K562 (cell line): ENCODE data around the gene MPDU1. TPM values are rescaled to one million over a fixed set of nuclear protein-coding genes. Genes with fewer than 3 reads are reported as not detected.

ENCODE experiments used
- ATAC-seq: fragments of 200-7000 bp; cut with Tn5 transposase; 3 replicates; pipeline ENCODE4 v1.9.1; 2020; ENCODE audit warnings: moderate library complexity
- BruUV-seq: library from RNA; stranded (reverse); fragments of 400-500 nt; replicated peaks from 2 replicates; lab custom pipeline; 2021; lab: Mats Ljungman, UMichigan
- CTCF ChIA-PET: fragments of 300-600 bp; formaldehyde crosslinking; extraction: SDS; loops from one replicate; lab custom pipeline; 2021; ENCODE audit warnings: low intra/inter-chr PET ratio; lab: Yijun Ruan, JAX
- POLR2A ChIA-PET: fragments of 300-600, 350-650 bp; sonication (Branson Sonifier 250); formaldehyde crosslinking; extraction: SDS; loops from one replicate; lab custom pipeline; 2021; ENCODE audit warnings: antibody characterized with exemption, inconsistent platforms; lab: Yijun Ruan, JAX
- DNase-seq, 4 experiments: peaks; one replicate each; pipeline versions ENCODE4 v3.0.0 to v3.0.0-alpha.2; 2011 to 2018; ENCODE audit warnings: low spot score in 3 of 4, mixed read lengths in 3 of 4; ENCODE audit errors: extremely low read depth in 1 of 4
- FAIRE-seq: peaks from 2 replicates; lab custom pipeline; 2011; peaks lifted over from hg19 to GRCh38; lab: Jason Lieb, UNC
- H2AFZ ChIP-seq: 2 replicates; pipeline ENCODE4 v1.6.0; 2011; ENCODE audit warnings: low read depth, low read length, control low read depth, inconsistent platforms
- H3K27ac ChIP-seq: fragments of 200-600 bp; 3 replicates; pipeline ENCODE4 v1.8.0; 2011; ENCODE audit warnings: low read depth, mild to moderate bottlenecking, control low read depth, inconsistent platforms, low read length, moderate library complexity, mixed read lengths; ENCODE audit errors: extremely low read depth
- H3K27me3 ChIP-seq, 2 experiments: fragments of 300-600 bp in 1 of 2; 2 replicates in 1 of 2; 3 replicates in 1 of 2; pipeline versions ENCODE4 v1.6.0 to v1.8.0; 2011; ENCODE audit warnings: inconsistent platforms in 2 of 2, low read length in 2 of 2, mild to moderate bottlenecking in 1 of 2, mixed read lengths in 1 of 2, moderate library complexity in 1 of 2; ENCODE audit not compliant: control insufficient read depth in 2 of 2, insufficient read depth in 2 of 2
- H3K36me3 ChIP-seq: fragments of 300-600 bp; 3 replicates; pipeline ENCODE4 v1.8.0; 2011; ENCODE audit warnings: mild to moderate bottlenecking, low read length, inconsistent platforms; ENCODE audit not compliant: control insufficient read depth, insufficient read depth
- H3K4me1 ChIP-seq, 2 experiments: fragments of 200-600 bp in 1 of 2; replicated peaks in 1 of 2; 2 replicates in 1 of 2; 3 replicates in 1 of 2; pipeline versions ENCODE4 v1.5.1 to v1.8.0; 2011; ENCODE audit warnings: inconsistent platforms in 2 of 2, low read length in 2 of 2, mild to moderate bottlenecking in 1 of 2, mixed read lengths in 1 of 2, moderate library complexity in 1 of 2; ENCODE audit not compliant: control insufficient read depth in 2 of 2, insufficient read depth in 2 of 2
- H3K4me2 ChIP-seq: 2 replicates; pipeline ENCODE4 v1.6.1; 2011; ENCODE audit warnings: low read length, control low read depth, inconsistent platforms, mixed read lengths; ENCODE audit not compliant: insufficient read depth
- H3K4me3 ChIP-seq: fragments of 200-600 bp; sonication (generic), shearing (Covaris generic); 2 replicates; pipeline ENCODE4 v1.5.1; 2016; ENCODE audit warnings: control low read depth, inconsistent platforms
- H3K79me2 ChIP-seq: fragments of 200-600 bp; 3 replicates; pipeline ENCODE4 v1.8.0; 2011; ENCODE audit warnings: low read length, inconsistent platforms; ENCODE audit not compliant: control insufficient read depth, insufficient read depth
- H3K9ac ChIP-seq, 2 experiments: 2 replicates each; pipeline versions ENCODE4 v1.6.0 to v1.6.1; 2011; ENCODE audit warnings: low read depth in 2 of 2, low read length in 2 of 2, control low read depth in 1 of 2, inconsistent platforms in 1 of 2, mild to moderate bottlenecking in 1 of 2, mixed read lengths in 1 of 2; ENCODE audit not compliant: insufficient read depth in 1 of 2
- H3K9me1 ChIP-seq: one replicate; pipeline ENCODE4 v1.6.0; 2011; ENCODE audit warnings: inconsistent platforms, mild to moderate bottlenecking, low read length, moderate library complexity; ENCODE audit not compliant: control insufficient read depth, insufficient read depth
- H3K9me3 ChIP-seq: replicated peaks from 2 replicates; pipeline ENCODE4 v1.5.1; 2011; ENCODE audit warnings: low read depth, low read length, inconsistent platforms; ENCODE audit not compliant: control insufficient read depth, insufficient read depth
- H4K20me1 ChIP-seq: replicated peaks from 2 replicates; pipeline ENCODE4 v1.6.1; 2011; ENCODE audit warnings: low read length, inconsistent platforms, mixed read lengths; ENCODE audit not compliant: control insufficient read depth, insufficient read depth
- ARID2 ChIP-seq: fragments of 450-650 bp; IDR thresholded peaks from 2 replicates; pipeline ENCODE4 v1.6.1; 2017; ENCODE audit warnings: antibody characterized with exemption, mild to moderate bottlenecking
- CTBP1 ChIP-seq: fragments of 450-650 bp; IDR thresholded peaks from 2 replicates; pipeline ENCODE4 v1.6.1; 2016; ENCODE audit warnings: borderline replicate concordance
- DPF2 ChIP-seq: fragments of 450-650 bp; IDR thresholded peaks from 2 replicates; pipeline ENCODE4 v1.6.1; 2016
- ESRRA ChIP-seq: fragments of 450-650 bp; IDR thresholded peaks from 2 replicates; pipeline ENCODE4 v1.6.1; 2014; ENCODE audit warnings: low read depth, mild to moderate bottlenecking, moderate library complexity, borderline replicate concordance
- HDAC2 ChIP-seq: fragments of 450-650 bp; IDR thresholded peaks from 2 replicates; pipeline ENCODE4 v1.6.1; 2016; ENCODE audit warnings: mild to moderate bottlenecking
- HINFP ChIP-seq: fragments of 450-650 bp; conservative IDR thresholded peaks from 2 replicates; pipeline ENCODE4 v1.6.1; 2016; ENCODE audit warnings: missing genetic modification characterization, low read depth, mild to moderate bottlenecking, control low read depth, missing compliant biosample characterization
- KDM1A ChIP-seq, 2 experiments: fragments of 450-650 bp; IDR thresholded peaks; 2 replicates each; pipeline ENCODE4 v1.6.1; 2016; ENCODE audit warnings: mild to moderate bottlenecking in 2 of 2
- KLF10 ChIP-seq: fragments of 250-450 bp; sonication (Bioruptor Pico); IDR thresholded peaks from 2 replicates; pipeline ENCODE4 v1.6.1; 2021; ENCODE audit warnings: matching md5 sums
- NFE2 ChIP-seq: IDR thresholded peaks from 2 replicates; pipeline ENCODE4 v1.6.1; 2014; ENCODE audit warnings: antibody characterized with exemption, low read depth
- NFE2L1 ChIP-seq: fragments of 450-650 bp; IDR thresholded peaks from 2 replicates; pipeline ENCODE4 v1.6.1; 2016; ENCODE audit warnings: missing genetic modification characterization, low read depth, mild to moderate bottlenecking, missing compliant biosample characterization, moderate library complexity, borderline replicate concordance
- NR2C2 ChIP-seq, 2 experiments: fragments of 200-800 bp in 1 of 2; sonication (Bioruptor generic) in 1 of 2; sonication (generic) in 1 of 2; formaldehyde crosslinking in 1 of 2; IDR thresholded peaks; 2 replicates each; pipeline versions ENCODE4 v1.6.1 to v1.8.0; 2016 to 2022; ENCODE audit warnings: mild to moderate bottlenecking in 1 of 2, missing compliant biosample characterization in 1 of 2, missing genetic modification characterization in 1 of 2, missing genetic modification reagents in 1 of 2
- SMARCA4 ChIP-seq: fragments of 450-650 bp; IDR thresholded peaks from 2 replicates; pipeline ENCODE4 v1.6.1; 2016
- SOX6 ChIP-seq: fragments of 450-650 bp; IDR thresholded peaks from 2 replicates; pipeline ENCODE4 v1.6.1; 2014; ENCODE audit warnings: mild to moderate bottlenecking
- TRIM24 ChIP-seq, 2 experiments: fragments of 450-650 bp; IDR thresholded peaks; 2 replicates each; pipeline ENCODE4 v1.6.1; 2016
- ZBTB12 ChIP-seq: fragments of 250-450 bp; sonication (Bioruptor Pico); IDR thresholded peaks from 2 replicates; pipeline ENCODE4 v1.4.0; 2020
- ZNF263 ChIP-seq: sonication (generic); formaldehyde crosslinking; IDR thresholded peaks from 2 replicates; pipeline ENCODE4 v1.8.0; 2022; ENCODE audit warnings: mild to moderate bottlenecking, missing genetic modification reagents, borderline replicate concordance
- WGBS: fragments of 100-300 bp; shearing (Covaris generic); methylation state at CpG from one replicate; pipeline ENCODE4 v1.1.6; 2016; ENCODE audit warnings: low coverage, mixed read lengths; ENCODE audit not compliant: insufficient coverage; ENCODE audit errors: missing lambda C conversion rate; 5-methylcytosine and 5-hydroxymethylcytosine counted together
- in situ Hi-C: fragments of 300-500 bp; cut with MboI; formaldehyde crosslinking; loops from 4 replicates; pipeline ENCODE4 v1.15.0; 2018; ENCODE audit warnings: inconsistent platforms, mixed read lengths
- intact Hi-C: fragments of 100-400 bp; cut with micrococcal nuclease; formaldehyde crosslinking; loops from 2 replicates; pipeline ENCODE4 v1.14.2; 2022
- polyA plus RNA-seq, 8 experiments: library from polyadenylated mRNA; depleted of rRNA in 4 of 8; stranded (reverse) in 5 of 8; unstranded in 3 of 8; fragments of >200 nt; fragmentation: Nextera tagmentation in 2 of 8; fragmentation: Illumina TruSeq in 1 of 8; extraction: Ambion mirVana in 2 of 8; extraction: Trizol in 1 of 8; gene quantifications; 2 replicates each; pipeline versions ENCODE4 v1.2.1 to v1.2.3, GENCODE V29; 2011 to 2014; ENCODE audit warnings: inconsistent platforms in 1 of 8, missing spikeins in 1 of 8
- total RNA-seq, 7 experiments: library from RNA; depleted of rRNA in 6 of 7; stranded (reverse); fragments of >200 nt in 6 of 7; fragmentation: Illumina TruSeq in 2 of 7; extraction: Trizol in 2 of 7; gene quantifications; 2 replicates each; pipeline versions ENCODE4 v1.2.1 to v1.2.3, GENCODE V29; 2011 to 2021; ENCODE audit warnings: low replicate concordance in 1 of 7
- TF ChIP-seq, protein P1 (sequence below), 2 experiments: fragments of 450-650 bp; IDR thresholded peaks; 2 replicates each; pipeline ENCODE4 v1.6.1; 2016

The MPDU1 gene
- total and polyA plus RNA-seq, 9 of the 15 experiments (the other 6 are each of a cell fraction or from before 2014, with no cell fraction given) = 4.9 to 179 (median 77.1) TPM

DNA sequence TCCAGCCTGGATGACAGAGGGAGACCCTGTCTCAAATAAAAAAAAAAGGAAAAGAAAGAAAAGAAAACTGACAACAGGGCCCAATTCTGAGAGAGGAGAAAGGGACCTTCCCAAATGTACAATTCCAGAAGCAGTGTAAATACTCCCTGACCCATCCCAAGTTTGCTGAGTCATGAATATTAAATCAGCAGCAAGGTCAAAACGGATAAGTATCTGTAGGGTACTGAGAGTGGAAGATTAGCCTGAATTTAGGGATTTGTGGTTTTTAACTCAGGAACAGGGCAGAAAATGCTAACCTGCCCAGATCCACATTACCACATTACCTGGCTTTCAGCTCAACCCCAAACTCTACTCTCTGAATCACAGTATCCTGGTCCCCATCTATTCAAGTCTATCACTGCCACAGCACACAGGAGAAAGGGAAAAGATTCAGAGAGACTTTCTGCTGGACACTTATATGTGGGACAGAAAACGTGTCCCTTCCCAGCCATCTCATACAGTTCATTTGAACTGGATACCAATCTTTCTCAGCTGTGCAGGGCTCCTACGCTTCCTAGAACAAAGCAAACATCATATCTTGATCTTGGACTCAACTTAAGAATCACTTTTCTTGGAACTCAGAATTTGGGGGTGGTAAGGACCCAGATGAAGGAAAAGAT, 28.1 kb downstream of the MPDU1 start:
- Histone ChIP-seq H2AFZ (no peak overlapping the region), H3K4me1 (peaks cover 16 to 27% of the 10 kb centered on the region in 2 experiments; a peak in 4 of 5 replicates), H3K36me3 (peaks cover 20% of the 10 kb centered on the region; the same call in 2 of the 3 replicates), H3K4me3 (no peak overlapping the region), H4K20me1 (no peaks in the 10 kb centered on the region; the same call in 1 of the 2 replicates), H3K4me2 (peak overlapping the region; percentile 6), H3K79me2 (peaks cover 51% of the 10 kb centered on the region), H3K27me3 (no peaks in the 10 kb centered on the region), H3K27ac (no peak overlapping the region), H3K9me3 (no peaks in the 10 kb centered on the region), H3K9ac (no peak overlapping the region), H3K9me1 (peaks cover 6% of the 10 kb centered on the region)
- in situ Hi-C loops (no loop called here), intact Hi-C loops (no loop called here)
- ATAC-seq = no peak
- POLR2A ChIA-PET = interaction anchor here (0.7 to 4.0 kb wide), 4 partner anchors 10 to 75 kb away, joined by 3 to 28 read pairs (median 4); partner anchors contain the start of genes MPDU1 and TP53
- 0% methylated on average over 2 of the region's 3 CpGs for WGBS
- CTCF ChIA-PET = no interaction called here
- FAIRE-seq = no peak
- no TSS peak for BruUV-seq
- DNase-seq = peak in 1 of 4 experiments; percentile 12
- TF ChIP-seq HDAC2 (peak; percentile 86), SOX6 (peak; percentile 67), TRIM24 (IDR thresholded peaks at IDR 0.05) (no peak), HINFP (tag) (no peak), NFE2 (peak; percentile 89), ZBTB12 (CRISPR knock-in tag) (no peak), KLF10 (CRISPR knock-in tag) (no peak), DPF2 (0 out of 2 replicates have a peak, but pooled peaks have one; percentile 46), ZNF263 (no peak), SMARCA4 (peak; percentile 19; the same call in 1 of the 2 replicates), KDM1A (IDR thresholded peaks at IDR 0.05) (peak; percentile 95), NR2C2 (CRISPR knock-in tag; IDR thresholded peaks at IDR 0.05) (no peak), NR2C2 (tag; IDR thresholded peaks at IDR 0.05) (peak; percentile 61), ESRRA (peak; percentile 81; the same call in 1 of the 2 replicates), ARID2 (no peak), NFE2L1 (tag) (peak; percentile 72; the same call in 1 of the 2 replicates), CTBP1 (0 out of 2 replicates have a peak, but pooled peaks have one; percentile 25)
- TF ChIP-seq, protein P1, sequence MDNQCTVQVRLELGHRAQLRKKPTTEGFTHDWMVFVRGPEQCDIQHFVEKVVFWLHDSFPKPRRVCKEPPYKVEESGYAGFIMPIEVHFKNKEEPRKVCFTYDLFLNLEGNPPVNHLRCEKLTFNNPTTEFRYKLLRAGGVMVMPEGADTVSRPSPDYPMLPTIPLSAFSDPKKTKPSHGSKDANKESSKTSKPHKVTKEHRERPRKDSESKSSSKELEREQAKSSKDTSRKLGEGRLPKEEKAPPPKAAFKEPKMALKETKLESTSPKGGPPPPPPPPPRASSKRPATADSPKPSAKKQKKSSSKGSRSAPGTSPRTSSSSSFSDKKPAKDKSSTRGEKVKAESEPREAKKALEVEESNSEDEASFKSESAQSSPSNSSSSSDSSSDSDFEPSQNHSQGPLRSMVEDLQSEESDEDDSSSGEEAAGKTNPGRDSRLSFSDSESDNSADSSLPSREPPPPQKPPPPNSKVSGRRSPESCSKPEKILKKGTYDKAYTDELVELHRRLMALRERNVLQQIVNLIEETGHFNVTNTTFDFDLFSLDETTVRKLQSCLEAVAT (IDR thresholded peaks at IDR 0.05) = 0 out of 4 replicates have a peak, but pooled peaks of 1 of the 2 experiments have one; percentile 21
